Erythroblast (primary cell): ENCODE measurements around the gene TRPT1.

ENCODE experiments used
- GATA1 ChIP-seq: IDR thresholded peaks from 2 replicates; pipeline ENCODE4 v1.6.1; 2011; ENCODE audit warnings: low read depth, mild to moderate bottlenecking, control low read depth, low read length, moderate library complexity
- POLR2A ChIP-seq: IDR thresholded peaks from 2 replicates; pipeline ENCODE4 v1.6.1; 2011; ENCODE audit warnings: mild to moderate bottlenecking, low read length

GRCh38 chr11:64185175-64185692, 40.8 kb downstream of the TRPT1 start:
- TF ChIP-seq POLR2A (peak; percentile 96), GATA1 (no peak)
